ENCODE measurements around the gene ASIC4. TPM values are rescaled to one million over a fixed set of nuclear protein-coding genes. Genes with fewer than 3 reads are reported as not detected.

The ASIC4 gene
- total RNA-seq, 1 experiment from 2014 or later = 2.1 TPM

GRCh38 chr2:219530048-219530963 is 16.0 kb downstream of the ASIC4 start:
- CTCF ChIA-PET = interaction anchor here (0.6 to 7.7 kb wide), 36 partner anchors 9 to 678 kb away, joined by 3 to 109 read pairs (median 5); partner anchors contain the start of genes CHPF, DNPEP, GMPPA and TMEM198
- no peaks in the 10 kb centered on the region for H3K27me3 ChIP-seq (ENCODE audit: insufficient read depth, low read length)

More at GRCh38 chr2:219530048-219530963, 16.0 kb downstream of the ASIC4 start:
- H3K9ac ChIP-seq (ENCODE audit: low read length) = peak overlapping the region; percentile 47; the same call in 1 of the 2 replicates
- H3K4me2 ChIP-seq (ENCODE audit: low read length) = peak overlapping the region; percentile 71
- no peak overlapping the region for H2AFZ ChIP-seq (ENCODE audit: low read depth, low read length, poor library complexity, severe bottlenecking)
- no peak overlapping the region for H3K4me3 ChIP-seq (replicated peaks in 1 of 2; ENCODE audit: low read depth in 1 of 2, low read length in 2 of 2)
- DNase-seq (ENCODE audit: low read depth, low spot score) = peak; percentile 71
- peaks cover 13 to 38% of the 10 kb centered on the region in 2 experiments; a peak in 3 of 4 replicates for H3K4me1 ChIP-seq (ENCODE audit: control insufficient read depth in 1 of 2, insufficient read depth in 2 of 2, low read length in 2 of 2)
- RAD21 ChIA-PET (ENCODE audit: low non-redundant PET in 1 of 2, low total read pairs in 2 of 2, uncharacterized antibody in 2 of 2, unreplicated experiment in 2 of 2) = interaction anchor here (0.6 to 2.9 kb wide), 22 partner anchors 10 to 253 kb away, joined by 3 to 20 read pairs (median 4); partner anchors contain the start of genes DNPEP (in 1 of the 2) and GMPPA (in 1 of the 2)
- H3K27ac ChIP-seq (ENCODE audit: low read depth, low read length) = no peak overlapping the region
- H3K36me3 ChIP-seq (ENCODE audit: control insufficient read depth in 1 of 2, insufficient read depth in 2 of 2, low read length in 2 of 2) = no peaks in the 10 kb centered on the region
- intact Hi-C loops (cut with micrococcal nuclease) = loop anchor here (1.0 to 10.0 kb wide), 5 partner anchors 35 to 356 kb away; partner anchors contain the start of genes CNPPD1, RETREG2 and SLC23A3
- H3K9me2 ChIP-seq (ENCODE audit: insufficient read depth) = no peaks in the 10 kb centered on the region
- no peaks in the 10 kb centered on the region for H3K9me3 ChIP-seq (ENCODE audit: control insufficient read depth in 1 of 2, insufficient read depth in 1 of 2, low read depth in 1 of 2, low read length in 2 of 2)
- POLR2A ChIA-PET = interaction anchor here (0.7 to 2.0 kb wide), 5 partner anchors 9 to 141 kb away, joined by 3 to 9 read pairs (median 4); partner anchors contain the start of gene GMPPA
- BruUV-seq (replicated peaks) = no TSS peak
- TF ChIP-seq RAD21 (IDR thresholded peaks at IDR 0.05; ENCODE audit: low read depth) = no peak
- no peak for TF ChIP-seq CEBPB (IDR thresholded peaks at IDR 0.05; ENCODE audit: low read depth)
- TF ChIP-seq SIN3A (IDR thresholded peaks at IDR 0.05; ENCODE audit: low read depth) = no peak
- TF ChIP-seq FOSL1 (IDR thresholded peaks at IDR 0.05; ENCODE audit: low read depth) = no peak
- TF ChIP-seq TCF7L2 (IDR thresholded peaks at IDR 0.05; ENCODE audit: borderline replicate concordance, extremely low read depth, insufficient read depth, insufficient read length) = no peak
- TF ChIP-seq EGR1 (IDR thresholded peaks at IDR 0.05; ENCODE audit: low read depth) = no peak
- TF ChIP-seq CBX3 (IDR thresholded peaks at IDR 0.05; ENCODE audit: low read depth) = no peak
- no peak for TF ChIP-seq SP1 (IDR thresholded peaks at IDR 0.05; ENCODE audit: low read depth)
- no peak for TF ChIP-seq ZBTB33 (IDR thresholded peaks at IDR 0.05; ENCODE audit: extremely low read depth, insufficient replicate concordance, low read length)
- TF ChIP-seq POLR2AphosphoS5 (IDR thresholded peaks at IDR 0.05; ENCODE audit: low read depth, low read length) = 0 out of 2 replicates have a peak, but pooled peaks have one; percentile 15
- TF ChIP-seq ATF3 (IDR thresholded peaks at IDR 0.05) = no peak
- no peak for TF ChIP-seq EZH2phosphoT487 (IDR thresholded peaks at IDR 0.05; ENCODE audit: borderline replicate concordance)
- TF ChIP-seq CTCF (IDR thresholded peaks at IDR 0.05 in 2 of 3, conservative IDR thresholded peaks at IDR 0.05 in 1 of 3; ENCODE audit: borderline replicate concordance in 1 of 3, insufficient read depth in 1 of 3, low read depth in 2 of 3, low read length in 2 of 3) = peak in 2 of 3 experiments; percentile 95 to 97; a peak in 4 of 6 replicates
- no peak for TF ChIP-seq ELF1 (IDR thresholded peaks at IDR 0.05; ENCODE audit: borderline replicate concordance, low read depth)
- H3K79me2 ChIP-seq (ENCODE audit: insufficient read depth, low read length) = no peaks in the 10 kb centered on the region
- H4K20me1 ChIP-seq (ENCODE audit: insufficient read depth) = no peaks in the 10 kb centered on the region
- peak; percentile 95 for ATAC-seq
